Measurements from ENCODE around the gene B4GALT1. TPM values are rescaled to one million over a fixed set of nuclear protein-coding genes. Genes with fewer than 3 reads are reported as not detected.

Gene B4GALT1
- total RNA-seq, 4 donors from 2014 or later: 42.3 to 60.4 (median 47.9) TPM

DNA sequence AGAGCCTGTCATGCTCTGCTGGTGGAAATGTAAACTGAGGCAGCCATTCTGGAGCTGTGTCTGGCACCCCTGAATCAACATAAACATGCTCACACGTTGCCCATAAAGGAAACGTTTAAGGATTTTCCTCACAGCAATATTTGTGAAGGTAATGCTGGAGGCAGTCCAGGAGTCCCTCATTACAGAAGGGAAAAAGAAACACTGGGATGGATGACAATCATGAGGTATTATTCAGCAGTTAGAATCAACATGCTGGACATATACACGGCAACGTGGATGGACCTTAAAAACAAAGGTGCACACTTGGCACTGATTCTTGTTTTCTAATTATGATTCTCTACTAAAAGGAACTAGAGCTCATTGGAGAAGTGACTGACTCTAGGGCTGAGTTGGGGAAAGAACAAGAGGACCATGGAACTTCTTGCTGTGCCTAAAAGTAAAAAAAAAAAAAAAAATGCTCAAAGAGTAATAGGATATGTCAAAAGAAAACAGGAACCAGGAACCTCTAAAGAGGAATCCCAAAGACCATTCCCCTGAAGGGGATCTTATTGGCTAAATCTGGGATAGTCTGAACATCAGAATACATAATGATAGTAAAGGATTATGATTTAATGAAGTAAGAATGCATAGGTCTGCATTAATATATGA is 18.6 kb downstream of the B4GALT1 start:
- WGBS, 2 donors: 39 to 45% methylated on average over 4 of the region's 4 CpGs
- TF ChIP-seq, protein P1, sequence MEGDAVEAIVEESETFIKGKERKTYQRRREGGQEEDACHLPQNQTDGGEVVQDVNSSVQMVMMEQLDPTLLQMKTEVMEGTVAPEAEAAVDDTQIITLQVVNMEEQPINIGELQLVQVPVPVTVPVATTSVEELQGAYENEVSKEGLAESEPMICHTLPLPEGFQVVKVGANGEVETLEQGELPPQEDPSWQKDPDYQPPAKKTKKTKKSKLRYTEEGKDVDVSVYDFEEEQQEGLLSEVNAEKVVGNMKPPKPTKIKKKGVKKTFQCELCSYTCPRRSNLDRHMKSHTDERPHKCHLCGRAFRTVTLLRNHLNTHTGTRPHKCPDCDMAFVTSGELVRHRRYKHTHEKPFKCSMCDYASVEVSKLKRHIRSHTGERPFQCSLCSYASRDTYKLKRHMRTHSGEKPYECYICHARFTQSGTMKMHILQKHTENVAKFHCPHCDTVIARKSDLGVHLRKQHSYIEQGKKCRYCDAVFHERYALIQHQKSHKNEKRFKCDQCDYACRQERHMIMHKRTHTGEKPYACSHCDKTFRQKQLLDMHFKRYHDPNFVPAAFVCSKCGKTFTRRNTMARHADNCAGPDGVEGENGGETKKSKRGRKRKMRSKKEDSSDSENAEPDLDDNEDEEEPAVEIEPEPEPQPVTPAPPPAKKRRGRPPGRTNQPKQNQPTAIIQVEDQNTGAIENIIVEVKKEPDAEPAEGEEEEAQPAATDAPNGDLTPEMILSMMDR (IDR thresholded peaks at IDR 0.05): no peak
- no peak for TF ChIP-seq POLR2A (IDR thresholded peaks at IDR 0.05)
- Histone ChIP-seq H3K4me3 (no peak overlapping the region), H3K4me1 (peaks cover 11 to 90% (median 51%) of the 10 kb centered on the region in 3 donors), H3K27ac (no peak overlapping the region), H3K27me3 (no peaks in the 10 kb centered on the region), H3K9me3 (no peaks in the 10 kb centered on the region), H3K36me3 (peaks cover 0 to 7% (median 0%) of the 10 kb centered on the region in 3 donors)
- intact Hi-C loops (cut with DNase I): no loop called here
- no peak for DNase-seq

DNA sequence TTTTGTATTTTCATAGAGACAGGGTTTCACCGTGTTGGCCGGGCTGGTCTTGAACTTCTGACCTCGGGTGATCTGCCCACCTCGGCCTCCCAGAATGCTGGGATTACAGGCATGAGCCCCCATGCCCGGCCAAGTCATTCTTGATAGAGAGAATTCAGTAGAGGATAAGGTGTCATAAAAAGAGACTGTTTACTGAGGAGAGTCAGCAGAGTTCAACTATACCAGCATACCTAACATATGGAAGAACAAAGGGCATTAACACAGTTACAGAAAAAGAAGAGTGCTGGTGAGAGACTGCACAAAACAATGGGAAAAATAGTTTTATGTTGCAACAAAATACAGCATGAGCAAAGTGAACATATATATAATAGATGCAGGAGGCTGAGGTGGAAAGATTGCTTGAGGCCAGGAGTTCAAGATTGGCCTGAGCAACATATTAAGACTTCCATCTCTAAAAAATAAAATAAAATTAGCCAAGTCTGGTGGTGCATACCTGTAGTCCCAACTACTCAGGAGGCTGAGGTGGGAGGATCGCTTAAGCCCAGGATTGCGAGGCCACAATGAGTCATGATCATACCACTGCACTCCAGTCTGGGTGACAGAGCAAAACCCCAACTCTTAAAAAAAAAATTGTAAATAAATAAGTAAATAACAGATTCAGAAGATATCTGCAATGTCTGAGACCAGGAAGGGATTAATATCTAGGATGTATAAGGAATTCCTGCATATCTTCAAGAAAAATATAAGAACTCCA is 19.5 kb downstream of the B4GALT1 start:
- Histone ChIP-seq H3K27ac (no peak overlapping the region), H3K27me3 (no peaks in the 10 kb centered on the region), H3K36me3 (peaks cover 0 to 7% (median 0%) of the 10 kb centered on the region in 3 donors), H3K4me3 (no peak overlapping the region), H3K4me1 (peaks cover 11 to 90% (median 56%) of the 10 kb centered on the region in 3 donors), H3K9me3 (no peaks in the 10 kb centered on the region)
- no peak for DNase-seq
- TF ChIP-seq POLR2A (IDR thresholded peaks at IDR 0.05): no peak
- TF ChIP-seq, protein P1 (IDR thresholded peaks at IDR 0.05): no peak
- WGBS, 2 donors: 87 to 93% methylated on average over 7 of the region's 7 CpGs
- intact Hi-C loops (cut with DNase I): no loop called here

DNA sequence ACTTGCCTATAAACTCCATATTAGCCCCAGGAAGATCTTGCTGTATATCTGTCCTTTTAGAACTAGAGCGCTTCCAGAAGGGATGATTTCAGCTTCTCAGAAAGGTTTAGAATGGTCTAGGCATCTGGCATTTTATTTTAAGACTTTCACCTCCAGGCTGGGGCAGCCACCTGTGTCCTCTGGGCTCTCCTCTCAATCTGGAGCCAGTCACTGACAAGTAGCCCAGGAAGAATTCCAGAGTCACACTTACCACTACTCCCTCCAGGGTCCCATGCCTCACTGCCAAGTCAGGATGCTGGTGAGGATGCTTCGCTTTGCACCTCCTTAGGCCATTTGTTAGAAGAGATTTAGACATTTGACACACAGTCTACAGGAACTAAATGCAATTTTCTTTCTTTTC is 20.8 kb downstream of the B4GALT1 start:
- H3K4me3 ChIP-seq: no peak overlapping the region
- H3K27me3 ChIP-seq: no peaks in the 10 kb centered on the region
- H3K9me3 ChIP-seq: no peaks in the 10 kb centered on the region
- TF ChIP-seq, protein P1 (IDR thresholded peaks at IDR 0.05): no peak
- no peak for TF ChIP-seq POLR2A (IDR thresholded peaks at IDR 0.05)
- no peak overlapping the region for H3K27ac ChIP-seq
- WGBS, 2 donors: 100% methylated on average over 2 of the region's 2 CpGs
- DNase-seq: no peak
- peaks cover 0 to 7% (median 0%) of the 10 kb centered on the region in 3 donors for H3K36me3 ChIP-seq
- intact Hi-C loops (cut with DNase I): no loop called here
- peaks cover 7 to 89% (median 60%) of the 10 kb centered on the region in 3 donors for H3K4me1 ChIP-seq

DNA sequence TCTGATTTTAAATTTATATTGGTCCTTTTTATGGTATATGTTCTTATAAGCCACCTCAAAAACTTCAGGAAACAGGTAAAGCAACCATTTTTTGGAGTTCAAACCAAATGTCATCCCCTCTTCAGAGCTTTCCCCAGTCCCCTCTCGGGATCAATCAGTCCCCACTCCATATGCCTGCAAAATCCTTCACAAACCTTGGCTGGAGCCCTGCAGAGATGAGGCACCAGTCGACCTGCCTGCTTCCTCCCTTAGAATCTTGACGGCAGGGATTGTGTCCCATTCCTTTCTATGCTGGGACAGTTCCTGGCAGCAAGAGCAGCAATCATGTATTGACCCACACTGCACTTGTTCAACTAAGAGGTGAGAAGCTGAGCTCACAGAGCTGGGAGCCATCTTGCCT is 22.6 kb downstream of the B4GALT1 start:
- Histone ChIP-seq H3K36me3 (peaks cover 0 to 7% (median 0%) of the 10 kb centered on the region in 3 donors), H3K4me1 (peaks cover 15 to 96% (median 67%) of the 10 kb centered on the region in 3 donors), H3K9me3 (no peaks in the 10 kb centered on the region), H3K4me3 (no peak overlapping the region), H3K27me3 (no peaks in the 10 kb centered on the region), H3K27ac (no peak overlapping the region)
- 71 to 92% methylated on average over 3 of the region's 3 CpGs for WGBS, 2 donors
- intact Hi-C loops (cut with DNase I): no loop called here
- no peak for DNase-seq
- TF ChIP-seq, protein P1 (IDR thresholded peaks at IDR 0.05): no peak
- no peak for TF ChIP-seq POLR2A (IDR thresholded peaks at IDR 0.05)

DNA sequence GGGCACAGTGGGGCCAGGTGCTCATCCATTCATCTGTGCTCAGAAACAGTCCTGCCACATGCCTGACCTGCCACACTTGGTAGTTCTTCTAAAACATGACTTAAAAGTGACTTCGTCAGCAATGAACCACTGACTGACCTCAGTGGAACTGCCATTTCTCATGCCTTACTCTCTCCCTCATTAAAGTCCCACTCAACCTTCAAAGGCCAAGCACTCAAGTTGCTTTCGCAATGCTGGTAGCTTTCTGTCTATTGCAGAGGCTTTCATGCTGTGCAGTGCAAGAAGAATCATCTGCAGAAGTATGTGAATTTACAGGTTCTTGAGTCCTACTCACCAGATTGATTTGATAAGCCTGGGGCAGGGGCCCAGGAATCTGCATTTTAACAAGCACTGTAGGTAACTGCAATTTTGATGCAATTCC is 23.9 kb downstream of the B4GALT1 start:
- Histone ChIP-seq H3K36me3 (peaks cover 0 to 7% (median 0%) of the 10 kb centered on the region in 3 donors), H3K4me3 (no peak overlapping the region), H3K9me3 (no peaks in the 10 kb centered on the region), H3K4me1 (peaks cover 22 to 96% (median 70%) of the 10 kb centered on the region in 3 donors), H3K27ac (no peak overlapping the region), H3K27me3 (no peaks in the 10 kb centered on the region)
- DNase-seq: no peak
- TF ChIP-seq, protein P1 (IDR thresholded peaks at IDR 0.05): no peak
- TF ChIP-seq POLR2A (IDR thresholded peaks at IDR 0.05): no peak
- intact Hi-C loops (cut with DNase I): no loop called here
- WGBS, 2 donors: 81 to 84% methylated on average over 2 of the region's 2 CpGs
